GM21423 (cell line): Measurements from ENCODE around the gene COL4A2.

Experiments
- ATAC-seq: cut with Tn5 transposase; IDR thresholded peaks from one replicate; pipeline ENCODE4 v1.9.1; 2021; ENCODE audit warnings: mild to moderate bottlenecking, moderate library complexity; ENCODE audit not compliant: unreplicated experiment

The COL4A2 gene

GRCh38 chr13:110351636-110352420, 44.7 kb downstream of the COL4A2 start:
- ATAC-seq = no peak

GRCh38 chr13:110352735-110353134, 45.7 kb downstream of the COL4A2 start:
- ATAC-seq = no peak

- no peak for ATAC-seq
These were observed 46.4 kb downstream of the COL4A2 start for GRCh38 chr13:110353339-110353977.

- no peak for ATAC-seq
These were observed 47.1 kb downstream of the COL4A2 start for GRCh38 chr13:110354123-110354627.

- no peak for ATAC-seq
These were observed 47.8 kb downstream of the COL4A2 start for GRCh38 chr13:110354715-110355473.

- ATAC-seq = no peak
These were observed 49.3 kb downstream of the COL4A2 start for GRCh38 chr13:110356362-110356761.

GRCh38 chr13:110358381-110358780, 51.3 kb downstream of the COL4A2 start:
- no peak for ATAC-seq

- ATAC-seq = no peak
These were observed 52.8 kb downstream of the COL4A2 start for GRCh38 chr13:110359840-110360301.

GRCh38 chr13:110360598-110360997, 53.5 kb downstream of the COL4A2 start:
- no peak for ATAC-seq

GRCh38 chr13:110361365-110361911, 54.4 kb downstream of the COL4A2 start:
- ATAC-seq = no peak

GRCh38 chr13:110363010-110363409, 55.9 kb downstream of the COL4A2 start:
- ATAC-seq = no peak

- no peak for ATAC-seq
These were observed 57.0 kb downstream of the COL4A2 start for GRCh38 chr13:110364081-110364480.

- ATAC-seq = no peak
These were observed 58.8 kb downstream of the COL4A2 start for GRCh38 chr13:110365876-110366275.

- no peak for ATAC-seq
These were observed 59.6 kb downstream of the COL4A2 start for GRCh38 chr13:110366733-110367132.

GRCh38 chr13:110367620-110368019, 60.5 kb downstream of the COL4A2 start:
- ATAC-seq = no peak

- ATAC-seq = no peak
These were observed 61.3 kb downstream of the COL4A2 start for GRCh38 chr13:110368408-110368807.

GRCh38 chr13:110369400-110369799, 62.3 kb downstream of the COL4A2 start:
- no peak for ATAC-seq

- ATAC-seq = peak; percentile 86
These were observed 64.7 kb downstream of the COL4A2 start for GRCh38 chr13:110371550-110372465.

- ATAC-seq = no peak
These were observed 65.6 kb downstream of the COL4A2 start for GRCh38 chr13:110372676-110373075.

- ATAC-seq = no peak
These were observed 66.5 kb downstream of the COL4A2 start for GRCh38 chr13:110373617-110374016.
